SK-N-SH (cell line): ENCODE results near the gene GPR158. TPM values are rescaled to one million over a fixed set of nuclear protein-coding genes. Genes with fewer than 3 reads are reported as not detected.

Source experiments
- CTCF ChIA-PET: fragments of 300-600, 350-600 bp; formaldehyde crosslinking; extraction: SDS; loops from one replicate; lab custom pipeline; 2021; lab: Yijun Ruan, JAX
- POLR2A ChIA-PET: fragments of 350-600 bp; sonication (Branson Sonifier 250); formaldehyde crosslinking; extraction: SDS; loops from one replicate; lab custom pipeline; 2020; ENCODE audit warnings: antibody characterized with exemption, inconsistent platforms; lab: Yijun Ruan, JAX
- DNase-seq: peaks from one replicate; pipeline ENCODE4 v3.0.0; 2012
- H2AFZ ChIP-seq: fragments of 200-600 bp; sonication (generic); 2 replicates; pipeline ENCODE4 v1.8.1; 2016; ENCODE audit warnings: antibody characterized with exemption, mild to moderate bottlenecking, low read depth
- H3F3A ChIP-seq: fragments of 200-600 bp; sonication (generic); replicated peaks from 2 replicates; pipeline ENCODE3; 2016; ENCODE audit warnings: antibody characterized with exemption, mild to moderate bottlenecking; ENCODE audit not compliant: insufficient read depth
- H3K27ac ChIP-seq, 2 experiments: fragments of 200-500 bp in 1 of 2; fragments of 200-600 bp in 1 of 2; sonication (Bioruptor generic) in 1 of 2; sonication (generic), shearing (Covaris generic) in 1 of 2; 2 replicates each; pipeline versions ENCODE4 v1.5.1 to v1.6.1; 2014 to 2016; ENCODE audit warnings: low read depth in 2 of 2, inconsistent platforms in 1 of 2, low read length in 1 of 2, mild to moderate bottlenecking in 1 of 2, mixed read lengths in 1 of 2
- H3K27me3 ChIP-seq: fragments of 200-600 bp; sonication (generic), shearing (Covaris generic); 2 replicates; pipeline ENCODE4 v1.6.1; 2016; ENCODE audit warnings: mixed run types; ENCODE audit not compliant: insufficient read depth
- H3K36me3 ChIP-seq, 2 experiments: fragments of 200-500 bp in 1 of 2; fragments of 200-600 bp in 1 of 2; sonication (Bioruptor generic) in 1 of 2; sonication (generic) in 1 of 2; replicated peaks in 1 of 2; 2 replicates each; pipeline versions ENCODE3 to v1.5.1; 2014 to 2016; ENCODE audit warnings: low read length in 1 of 2, mild to moderate bottlenecking in 1 of 2; ENCODE audit not compliant: insufficient read depth in 2 of 2, control insufficient read depth in 1 of 2
- H3K4me1 ChIP-seq, 2 experiments: fragments of 200-500 bp in 1 of 2; fragments of 200-600 bp in 1 of 2; sonication (Bioruptor generic) in 1 of 2; sonication (generic), shearing (Covaris generic) in 1 of 2; 2 replicates each; pipeline versions ENCODE4 v1.5.1 to v1.6.1; 2014 to 2016; ENCODE audit warnings: low read depth in 1 of 2, low read length in 1 of 2, mixed run types in 1 of 2; ENCODE audit not compliant: insufficient read depth in 2 of 2, control insufficient read depth in 1 of 2
- H3K4me2 ChIP-seq: fragments of 200-600 bp; sonication (generic), shearing (Covaris generic); 2 replicates; pipeline ENCODE4 v1.6.1; 2017; ENCODE audit warnings: mixed run types
- H3K4me3 ChIP-seq, 2 experiments: fragments of 200-500 bp in 1 of 2; fragments of 200-600 bp in 1 of 2; sonication (Bioruptor generic) in 1 of 2; sonication (generic), shearing (Covaris generic) in 1 of 2; 2 replicates each; pipeline versions ENCODE4 v1.5.1 to v1.8.1; 2014 to 2016; ENCODE audit warnings: low read depth in 2 of 2, inconsistent platforms in 1 of 2, low read length in 1 of 2, mild to moderate bottlenecking in 1 of 2, mixed read lengths in 1 of 2, moderate library complexity in 1 of 2
- H3K79me2 ChIP-seq: fragments of 200-600 bp; sonication (generic); 2 replicates; pipeline ENCODE4 v1.8.1; 2017; ENCODE audit warnings: mild to moderate bottlenecking; ENCODE audit not compliant: insufficient read depth
- H3K9ac ChIP-seq: fragments of 200-600 bp; sonication (generic); 2 replicates; pipeline ENCODE4 v1.6.1; 2017; ENCODE audit warnings: mixed run types
- H3K9me2 ChIP-seq: fragments of 200-600 bp; sonication (generic); 2 replicates; pipeline ENCODE4 v1.6.1; 2017; ENCODE audit warnings: mixed run types
- H3K9me3 ChIP-seq: fragments of 200-600 bp; sonication (generic); 2 replicates; pipeline ENCODE4 v1.6.1; 2017; ENCODE audit warnings: mixed run types, mild to moderate bottlenecking, moderate library complexity
- H4K20me1 ChIP-seq: fragments of 200-600 bp; sonication (generic); 2 replicates; pipeline ENCODE4 v1.6.1; 2017; ENCODE audit warnings: mild to moderate bottlenecking, mixed run types; ENCODE audit not compliant: insufficient read depth
- CHD2 ChIP-seq: fragments of 150-350 bp; IDR thresholded peaks from 2 replicates; pipeline ENCODE4 v1.6.1; 2018; ENCODE audit warnings: low read length; ENCODE audit not compliant: partially characterized antibody
- RAD21 ChIP-seq: IDR thresholded peaks from 2 replicates; pipeline ENCODE4 v1.6.1; 2012; ENCODE audit warnings: mild to moderate bottlenecking, low read length
- RCOR1 ChIP-seq: fragments of 150-350 bp; IDR thresholded peaks from 2 replicates; pipeline ENCODE4 v1.6.1; 2017; ENCODE audit warnings: antibody characterized with exemption, low read length
- WGBS: methylation state at CpG from one replicate; pipeline ENCODE4 v1.1.6; 2017; ENCODE audit warnings: low lambda C conversion rate; 5-methylcytosine and 5-hydroxymethylcytosine counted together
- polyA plus RNA-seq, 3 experiments: library from polyadenylated mRNA; depleted of rRNA; stranded (reverse); fragments of >200 nt; gene quantifications; 2 replicates each; pipeline ENCODE4 v1.2.3, GENCODE V29; 2012
- TF ChIP-seq, protein P1 (sequence below): IDR thresholded peaks from 2 replicates; pipeline ENCODE4 v1.6.1; 2012; ENCODE audit warnings: mild to moderate bottlenecking, low read depth, low read length, moderate library complexity

GPR158 gene
- polyA plus RNA-seq, 1 of the 3 experiments (the other 2 are of a cell fraction): not detected

DNA sequence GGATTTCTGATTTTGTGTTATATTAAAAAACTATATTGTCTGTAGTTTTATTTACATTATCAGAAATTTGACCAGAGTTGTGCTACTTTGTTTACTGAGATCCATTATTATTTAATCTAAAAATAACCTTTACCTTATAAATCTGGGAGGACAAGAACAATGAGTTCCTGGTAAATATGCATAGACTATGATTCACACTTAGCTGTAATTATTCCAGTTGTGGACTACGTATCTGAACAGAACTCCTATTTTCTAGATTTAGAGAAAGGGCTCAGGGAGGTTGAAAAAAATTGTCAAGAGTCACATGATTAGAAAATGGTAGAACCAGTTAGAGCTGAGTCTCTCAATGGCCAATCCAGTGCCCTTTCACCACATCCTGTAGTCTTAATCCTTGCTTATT lies 4.2 kb upstream of the GPR158 start:
- H4K20me1 ChIP-seq: no peaks in the 10 kb centered on the region
- H3K4me2 ChIP-seq: no peak overlapping the region
- no peak overlapping the region for H3K9ac ChIP-seq
- H3K4me1 ChIP-seq: peaks cover 0 to 9% of the 10 kb centered on the region in 2 experiments; a peak in 1 of 4 replicates
- no peak overlapping the region for H3K4me3 ChIP-seq
- ChIA-PET POLR2A (no interaction called here), CTCF (interaction anchor here (0.7 to 1.0 kb wide), 2 partner anchors 57 to 553 kb away, joined by 4 read pairs; no protein-coding TSS in a partner anchor)
- no peak for DNase-seq
- H3K79me2 ChIP-seq: no peaks in the 10 kb centered on the region
- H3K27me3 ChIP-seq: peaks cover 6% of the 10 kb centered on the region
- H3K27ac ChIP-seq: no peak overlapping the region
- TF ChIP-seq RAD21 (no peak), RCOR1 (no peak)
- H3K36me3 ChIP-seq: no peaks in the 10 kb centered on the region
- no peak overlapping the region for H2AFZ ChIP-seq
- WGBS: 9% methylated on average over 1 of the region's 1 CpG
- H3K9me2 ChIP-seq: no peaks in the 10 kb centered on the region
- H3K9me3 ChIP-seq: no peaks in the 10 kb centered on the region
- no peaks in the 10 kb centered on the region for H3F3A ChIP-seq

DNA sequence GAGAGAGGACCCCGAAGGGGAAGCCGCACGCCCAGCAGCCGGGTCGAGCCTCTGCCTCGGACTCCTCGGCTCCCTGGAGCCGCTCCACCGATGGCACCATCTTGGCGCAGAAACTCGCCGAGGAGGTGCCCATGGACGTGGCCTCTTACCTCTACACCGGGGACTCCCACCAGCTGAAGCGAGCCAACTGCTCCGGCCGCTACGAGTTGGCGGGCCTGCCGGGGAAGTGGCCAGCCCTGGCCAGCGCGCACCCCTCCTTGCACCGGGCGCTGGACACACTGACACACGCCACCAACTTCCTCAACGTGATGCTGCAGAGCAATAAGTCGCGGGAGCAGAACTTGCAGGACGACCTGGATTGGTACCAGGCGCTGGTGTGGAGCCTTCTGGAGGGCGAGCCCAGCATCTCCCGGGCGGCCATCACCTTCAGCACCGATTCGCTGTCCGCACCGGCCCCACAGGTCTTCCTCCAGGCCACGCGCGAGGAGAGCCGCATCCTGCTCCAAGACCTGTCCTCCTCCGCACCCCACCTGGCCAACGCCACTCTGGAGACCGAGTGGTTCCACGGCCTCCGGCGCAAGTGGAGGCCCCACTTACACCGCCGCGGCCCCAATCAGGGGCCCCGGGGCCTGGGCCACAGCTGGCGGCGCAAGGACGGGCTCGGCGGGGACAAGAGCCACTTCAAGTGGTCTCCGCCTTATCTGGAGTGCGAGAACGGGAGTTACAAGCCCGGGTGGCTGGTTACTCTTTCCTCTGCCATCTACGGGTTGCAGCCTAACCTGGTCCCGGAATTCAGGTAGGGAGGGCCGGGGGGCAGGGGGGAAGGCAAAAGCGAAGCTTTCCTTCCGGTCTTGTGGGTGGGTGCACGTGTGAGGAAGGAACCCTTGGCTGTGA lies 973 bp downstream of the GPR158 start:
- no peaks in the 10 kb centered on the region for H3F3A ChIP-seq
- H3K4me3 ChIP-seq: peak overlapping the region in 1 of 2 experiments; percentile 19; a peak in 1 of 4 replicates
- H3K27me3 ChIP-seq: peaks cover 22% of the 10 kb centered on the region
- no peaks in the 10 kb centered on the region for H3K9me3 ChIP-seq
- ChIA-PET CTCF (interaction anchor here (0.7 to 2.4 kb wide), 3 partner anchors 11 to 95 kb away, joined by 3 to 10 read pairs (median 3); no protein-coding TSS in a partner anchor), POLR2A (no interaction called here)
- H3K9me2 ChIP-seq: no peaks in the 10 kb centered on the region
- H3K4me2 ChIP-seq: peak overlapping the region; percentile 92; the same call in 1 of the 2 replicates
- peaks cover 0 to 13% of the 10 kb centered on the region in 2 experiments; a peak in 1 of 4 replicates for H3K4me1 ChIP-seq
- H4K20me1 ChIP-seq: no peaks in the 10 kb centered on the region
- DNase-seq: peak; percentile 55
- H3K36me3 ChIP-seq: no peaks in the 10 kb centered on the region
- no peak overlapping the region for H3K9ac ChIP-seq
- H2AFZ ChIP-seq: no peak overlapping the region
- WGBS: 5% methylated on average over 21 of the region's 66 CpGs
- no peaks in the 10 kb centered on the region for H3K79me2 ChIP-seq
- no peak overlapping the region for H3K27ac ChIP-seq
- no peak for TF ChIP-seq CHD2
- TF ChIP-seq, protein P1, sequence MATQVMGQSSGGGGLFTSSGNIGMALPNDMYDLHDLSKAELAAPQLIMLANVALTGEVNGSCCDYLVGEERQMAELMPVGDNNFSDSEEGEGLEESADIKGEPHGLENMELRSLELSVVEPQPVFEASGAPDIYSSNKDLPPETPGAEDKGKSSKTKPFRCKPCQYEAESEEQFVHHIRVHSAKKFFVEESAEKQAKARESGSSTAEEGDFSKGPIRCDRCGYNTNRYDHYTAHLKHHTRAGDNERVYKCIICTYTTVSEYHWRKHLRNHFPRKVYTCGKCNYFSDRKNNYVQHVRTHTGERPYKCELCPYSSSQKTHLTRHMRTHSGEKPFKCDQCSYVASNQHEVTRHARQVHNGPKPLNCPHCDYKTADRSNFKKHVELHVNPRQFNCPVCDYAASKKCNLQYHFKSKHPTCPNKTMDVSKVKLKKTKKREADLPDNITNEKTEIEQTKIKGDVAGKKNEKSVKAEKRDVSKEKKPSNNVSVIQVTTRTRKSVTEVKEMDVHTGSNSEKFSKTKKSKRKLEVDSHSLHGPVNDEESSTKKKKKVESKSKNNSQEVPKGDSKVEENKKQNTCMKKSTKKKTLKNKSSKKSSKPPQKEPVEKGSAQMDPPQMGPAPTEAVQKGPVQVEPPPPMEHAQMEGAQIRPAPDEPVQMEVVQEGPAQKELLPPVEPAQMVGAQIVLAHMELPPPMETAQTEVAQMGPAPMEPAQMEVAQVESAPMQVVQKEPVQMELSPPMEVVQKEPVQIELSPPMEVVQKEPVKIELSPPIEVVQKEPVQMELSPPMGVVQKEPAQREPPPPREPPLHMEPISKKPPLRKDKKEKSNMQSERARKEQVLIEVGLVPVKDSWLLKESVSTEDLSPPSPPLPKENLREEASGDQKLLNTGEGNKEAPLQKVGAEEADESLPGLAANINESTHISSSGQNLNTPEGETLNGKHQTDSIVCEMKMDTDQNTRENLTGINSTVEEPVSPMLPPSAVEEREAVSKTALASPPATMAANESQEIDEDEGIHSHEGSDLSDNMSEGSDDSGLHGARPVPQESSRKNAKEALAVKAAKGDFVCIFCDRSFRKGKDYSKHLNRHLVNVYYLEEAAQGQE: peak; percentile 87
